ENCODE measurements around the gene ST7. TPM values are rescaled to one million over a fixed set of nuclear protein-coding genes. Genes with fewer than 3 reads are reported as not detected.

Gene ST7
- total RNA-seq, 2 experiments from 2014 or later, result 4.9 to 5.4 TPM

DNA sequence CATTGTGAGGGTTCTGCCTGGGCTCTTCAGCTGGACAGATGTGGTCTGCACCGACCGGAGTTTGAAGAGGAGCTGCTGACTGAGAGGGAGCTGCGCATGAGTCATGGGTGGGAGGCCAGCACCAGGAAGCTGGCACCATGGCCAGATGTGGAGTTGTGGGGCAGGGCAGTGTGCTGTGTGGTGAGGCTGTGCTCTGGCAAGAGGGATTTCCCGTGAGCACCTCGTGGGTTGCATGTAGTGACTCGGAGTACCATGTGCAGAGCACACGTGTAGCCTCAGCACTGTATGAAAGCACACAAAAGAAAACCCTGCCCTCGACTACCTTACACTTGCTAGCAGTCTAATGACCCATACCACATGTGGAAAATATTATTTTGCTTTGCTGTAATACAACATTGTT, 266.2 kb downstream of the ST7 start:
- intact Hi-C loops (cut with DNase I, micrococcal nuclease), result loop anchor here in 1 of 2 experiments (10.0 kb wide), 1 partner anchor 925 kb away; no protein-coding TSS in a partner anchor
- no peak for ATAC-seq (ENCODE audit: poor library complexity)
- no peak overlapping the region for H3K27ac Mint-ChIP-seq

GRCh38 chr7:117220836-117221235, 267.5 kb downstream of the ST7 start:
- ChIA-PET CTCF (no interaction called here), POLR2A (no interaction called here)
- ATAC-seq (ENCODE audit: poor library complexity) (no peak), DNase-seq (no peak)
- Histone ChIP-seq H3K27me3 (ENCODE audit: control insufficient read depth in 1 of 2, insufficient read depth in 2 of 2, low read length in 2 of 2) (no peaks in the 10 kb centered on the region), H3K36me3 (ENCODE audit: insufficient read depth, low read length) (no peaks in the 10 kb centered on the region), H3K4me1 (ENCODE audit: insufficient read depth, low read length) (no peaks in the 10 kb centered on the region), H3K27ac (ENCODE audit: low read depth in 1 of 2, low read length in 2 of 2) (no peak overlapping the region), H3K9me3 (ENCODE audit: control insufficient read depth in 1 of 2, insufficient read depth in 1 of 2, low read length in 2 of 2) (no peaks in the 10 kb centered on the region), H3K4me3 (ENCODE audit: low read length) (no peak overlapping the region)
- TF ChIP-seq, protein P1, sequence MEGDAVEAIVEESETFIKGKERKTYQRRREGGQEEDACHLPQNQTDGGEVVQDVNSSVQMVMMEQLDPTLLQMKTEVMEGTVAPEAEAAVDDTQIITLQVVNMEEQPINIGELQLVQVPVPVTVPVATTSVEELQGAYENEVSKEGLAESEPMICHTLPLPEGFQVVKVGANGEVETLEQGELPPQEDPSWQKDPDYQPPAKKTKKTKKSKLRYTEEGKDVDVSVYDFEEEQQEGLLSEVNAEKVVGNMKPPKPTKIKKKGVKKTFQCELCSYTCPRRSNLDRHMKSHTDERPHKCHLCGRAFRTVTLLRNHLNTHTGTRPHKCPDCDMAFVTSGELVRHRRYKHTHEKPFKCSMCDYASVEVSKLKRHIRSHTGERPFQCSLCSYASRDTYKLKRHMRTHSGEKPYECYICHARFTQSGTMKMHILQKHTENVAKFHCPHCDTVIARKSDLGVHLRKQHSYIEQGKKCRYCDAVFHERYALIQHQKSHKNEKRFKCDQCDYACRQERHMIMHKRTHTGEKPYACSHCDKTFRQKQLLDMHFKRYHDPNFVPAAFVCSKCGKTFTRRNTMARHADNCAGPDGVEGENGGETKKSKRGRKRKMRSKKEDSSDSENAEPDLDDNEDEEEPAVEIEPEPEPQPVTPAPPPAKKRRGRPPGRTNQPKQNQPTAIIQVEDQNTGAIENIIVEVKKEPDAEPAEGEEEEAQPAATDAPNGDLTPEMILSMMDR (IDR thresholded peaks at IDR 0.05), result no peak
- Mint-ChIP-seq H3K4me1 (ENCODE audit: low read depth) (no peaks in the 10 kb centered on the region), H3K27ac (no peak overlapping the region), H3K27me3 (no peaks in the 10 kb centered on the region), H3K9me3 (no peaks in the 10 kb centered on the region), H3K36me3 (ENCODE audit: low read depth) (peaks cover 5% of the 10 kb centered on the region), H3K4me3 (no peak overlapping the region)
- intact Hi-C loops (cut with DNase I, micrococcal nuclease), result no loop called here

More for the DNA sequence above, 266.2 kb downstream of the ST7 start:
- Histone ChIP-seq H3K4me1 (ENCODE audit: insufficient read depth, low read length) (no peaks in the 10 kb centered on the region), H3K27me3 (ENCODE audit: control insufficient read depth in 1 of 2, insufficient read depth in 2 of 2, low read length in 2 of 2) (no peaks in the 10 kb centered on the region), H3K36me3 (ENCODE audit: insufficient read depth, low read length) (no peaks in the 10 kb centered on the region), H3K27ac (ENCODE audit: low read depth in 1 of 2, low read length in 2 of 2) (no peak overlapping the region), H3K9me3 (ENCODE audit: control insufficient read depth in 1 of 2, insufficient read depth in 1 of 2, low read length in 2 of 2) (no peaks in the 10 kb centered on the region), H3K4me3 (ENCODE audit: low read length) (no peak overlapping the region)
- Mint-ChIP-seq H3K27me3 (no peaks in the 10 kb centered on the region), H3K4me3 (no peak overlapping the region), H3K4me1 (ENCODE audit: low read depth) (no peaks in the 10 kb centered on the region), H3K9me3 (no peaks in the 10 kb centered on the region), H3K36me3 (ENCODE audit: low read depth) (peaks cover 5% of the 10 kb centered on the region)
- no peak for DNase-seq
- TF ChIP-seq, protein P1 (IDR thresholded peaks at IDR 0.05), result no peak
- POLR2A ChIA-PET, result no interaction called here
- CTCF ChIA-PET, result no interaction called here

GRCh38 chr7:117225536-117225935, 272.2 kb downstream of the ST7 start:
- CTCF ChIA-PET, result interaction anchor here (1.0 to 1.2 kb wide), 2 partner anchors 11 to 13 kb away, joined by 3 read pairs; no protein-coding TSS in a partner anchor
- ATAC-seq (ENCODE audit: poor library complexity), result no peak

More at GRCh38 chr7:117225536-117225935, 272.2 kb downstream of the ST7 start:
- H3K27ac ChIP-seq (ENCODE audit: low read depth in 1 of 2, low read length in 2 of 2), result no peak overlapping the region
- no peaks in the 10 kb centered on the region for H3K36me3 ChIP-seq (ENCODE audit: insufficient read depth, low read length)
- intact Hi-C loops (cut with DNase I, micrococcal nuclease), result no loop called here
- Mint-ChIP-seq H3K9me3 (no peaks in the 10 kb centered on the region), H3K36me3 (ENCODE audit: low read depth) (peaks cover 5% of the 10 kb centered on the region), H3K27me3 (no peaks in the 10 kb centered on the region), H3K27ac (no peak overlapping the region), H3K4me1 (ENCODE audit: low read depth) (no peaks in the 10 kb centered on the region), H3K4me3 (no peak overlapping the region)
- TF ChIP-seq, protein P1 (IDR thresholded peaks at IDR 0.05), result no peak
- POLR2A ChIA-PET, result no interaction called here
- no peaks in the 10 kb centered on the region for H3K9me3 ChIP-seq (ENCODE audit: control insufficient read depth in 1 of 2, insufficient read depth in 1 of 2, low read length in 2 of 2)
- H3K4me1 ChIP-seq (ENCODE audit: insufficient read depth, low read length), result no peaks in the 10 kb centered on the region
- DNase-seq, result no peak
- H3K4me3 ChIP-seq (ENCODE audit: low read length), result no peak overlapping the region
- H3K27me3 ChIP-seq (ENCODE audit: control insufficient read depth in 1 of 2, insufficient read depth in 2 of 2, low read length in 2 of 2), result no peaks in the 10 kb centered on the region
